Measurements from ENCODE around the gene FNIP1. TPM values are rescaled to one million over a fixed set of nuclear protein-coding genes. Genes with fewer than 3 reads are reported as not detected.
"Not testable (repeated sequence)": the region's sequence is repeated elsewhere in the genome, so short reads cannot be mapped to it uniquely, and the experiment has no call there.

Gene FNIP1
- total RNA-seq, 1 donor from 2014 or later, result 24.0 TPM

- intact Hi-C loops (cut with micrococcal nuclease), result no loop called here
Observed at GRCh38 chr5:131754363-131754762, 42.5 kb downstream of the FNIP1 start.

DNA sequence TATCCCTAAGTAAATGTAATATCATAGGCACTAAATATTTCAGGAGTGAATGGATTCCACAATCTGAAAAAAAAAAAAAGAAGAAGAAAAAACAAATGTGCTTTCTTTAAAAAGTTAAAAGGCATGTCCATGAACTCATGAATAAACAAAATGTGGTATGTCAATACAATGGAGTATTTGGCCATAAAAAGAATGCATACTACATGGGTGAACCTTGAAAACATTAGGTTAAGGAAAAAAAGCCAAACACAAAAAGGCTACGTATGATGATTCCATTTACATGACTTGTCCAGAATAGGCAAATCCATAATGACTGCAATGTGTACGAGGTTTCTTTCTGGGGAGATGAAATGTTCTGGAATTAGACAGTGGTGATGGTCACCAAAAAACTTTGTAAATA lies 45.3 kb downstream of the FNIP1 start:
- intact Hi-C loops (cut with micrococcal nuclease), result no loop called here

DNA sequence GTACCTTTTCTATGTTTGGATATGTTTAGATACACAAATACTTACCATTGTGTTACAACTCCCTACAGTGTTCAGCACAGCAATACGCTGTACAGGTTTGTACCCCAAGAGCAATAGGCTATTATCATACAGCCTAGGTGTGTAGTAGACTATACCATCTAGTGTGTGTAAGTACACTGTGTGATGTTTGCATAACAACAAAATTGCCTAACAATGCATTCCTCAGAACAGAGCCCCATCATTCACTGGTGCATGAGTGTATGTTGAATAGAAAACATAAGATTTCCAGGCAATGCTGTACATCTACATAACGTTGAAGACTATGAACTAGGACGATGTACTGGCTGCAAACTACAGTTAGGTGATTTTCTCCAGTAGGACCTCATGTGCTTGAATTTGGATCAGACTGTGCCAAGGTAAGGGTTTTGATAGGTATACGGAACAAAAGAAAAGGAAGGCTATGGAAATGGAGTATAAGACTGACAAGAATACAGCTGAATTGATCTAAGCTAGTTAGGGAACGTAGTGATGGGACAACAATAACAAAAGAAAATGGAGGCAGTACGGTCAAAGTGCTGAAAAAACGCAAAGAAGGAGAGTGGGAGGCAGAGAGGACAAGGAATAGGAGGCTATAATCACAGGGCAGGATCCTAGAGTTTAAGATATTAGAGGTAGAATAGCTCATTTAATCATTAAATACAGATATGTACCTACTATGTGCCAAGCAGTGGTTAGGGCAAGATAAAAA lies 46.9 kb downstream of the FNIP1 start:
- intact Hi-C loops (cut with micrococcal nuclease), result loop anchor here (5.0 kb wide), 3 partner anchors 43 to 272 kb away; no protein-coding TSS in a partner anchor

DNA sequence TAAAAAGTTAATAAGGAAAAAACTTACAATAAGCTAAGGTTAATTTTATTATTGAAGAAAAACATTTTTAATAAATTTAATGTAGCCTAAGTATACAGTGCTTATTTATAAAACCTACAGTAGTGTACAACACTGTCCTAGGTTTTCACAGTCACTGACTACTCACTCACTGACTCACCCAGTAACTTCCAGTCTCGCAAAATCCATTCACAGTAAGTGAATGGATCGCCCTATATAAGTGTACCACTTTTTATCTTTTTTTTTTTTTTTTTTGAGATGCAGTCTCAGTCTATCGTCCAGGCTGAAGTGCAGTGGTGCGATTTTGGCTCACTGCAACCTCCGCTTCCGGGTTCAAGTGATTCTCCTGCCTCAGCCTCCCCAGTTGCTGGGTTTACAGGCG lies 47.7 kb downstream of the FNIP1 start:
- intact Hi-C loops (cut with micrococcal nuclease), result loop anchor here (5.0 kb wide), 3 partner anchors 42 to 273 kb away; no protein-coding TSS in a partner anchor

DNA sequence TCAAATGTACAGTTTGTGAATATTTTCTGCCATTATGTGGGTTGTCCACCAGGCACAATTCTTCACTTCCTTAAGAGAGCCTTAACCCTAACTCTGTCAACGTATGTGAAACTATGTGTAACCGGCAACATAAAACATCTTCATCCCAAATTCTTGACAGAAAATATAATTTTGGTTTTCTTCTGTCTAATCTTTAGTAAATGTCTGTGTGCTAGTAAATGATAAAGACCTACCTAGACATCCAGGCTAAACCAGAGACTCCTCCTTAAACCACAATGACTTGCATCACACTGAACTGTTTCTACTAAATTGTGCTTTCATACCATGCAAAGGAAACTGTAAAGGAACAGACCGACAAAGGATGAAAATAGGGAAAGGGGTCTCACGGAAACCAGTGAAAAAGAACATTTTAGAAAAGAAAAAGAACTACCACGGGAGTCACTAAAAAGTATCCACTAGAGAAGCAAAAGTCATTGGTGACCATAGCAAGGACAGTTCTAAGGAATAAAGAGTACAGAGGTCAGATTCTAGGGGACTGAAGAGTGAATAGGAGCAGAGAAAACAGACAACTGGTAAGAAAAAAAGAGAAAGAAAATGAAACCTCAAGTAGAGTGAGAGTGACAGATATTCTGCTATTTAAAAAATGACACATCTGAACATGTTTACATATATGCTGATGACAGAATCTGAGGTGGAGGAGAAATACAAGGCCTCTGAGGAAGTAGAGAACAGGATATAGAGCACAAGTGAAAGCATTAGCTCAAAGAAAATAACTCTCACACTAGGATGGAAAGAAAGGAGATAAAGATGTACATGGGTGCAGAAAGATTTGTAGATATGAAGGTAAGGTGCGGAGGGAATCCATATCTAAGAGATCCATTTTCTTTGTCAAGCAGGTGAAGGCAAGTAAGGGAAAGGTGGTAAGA lies 49.4 kb downstream of the FNIP1 start:
- intact Hi-C loops (cut with micrococcal nuclease), result loop anchor here (1.0 to 5.0 kb wide), 5 partner anchors 40 to 275 kb away; partner anchors contain the start of genes FNIP1 and RAPGEF6

DNA sequence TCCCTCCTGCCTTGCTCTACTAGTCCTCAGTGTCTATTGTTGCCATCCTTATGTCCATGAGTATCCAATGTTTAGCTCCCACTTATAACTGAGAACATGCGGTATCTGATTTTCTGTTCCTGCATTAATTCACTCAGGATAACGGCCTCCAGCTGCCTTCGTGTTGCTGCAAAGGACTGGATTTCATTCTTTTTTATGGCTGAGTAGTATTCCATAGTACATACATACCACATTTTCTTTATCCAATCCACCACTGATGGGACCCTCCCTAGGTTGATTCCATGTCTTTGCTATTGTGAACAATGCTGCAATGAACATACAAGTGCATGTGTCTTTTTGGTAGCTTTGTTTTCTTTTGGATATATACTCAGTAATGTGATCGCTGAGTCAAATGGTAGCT lies 50.4 kb downstream of the FNIP1 start:
- intact Hi-C loops (cut with micrococcal nuclease), result loop anchor here (5.0 kb wide), 3 partner anchors 39 to 276 kb away; no protein-coding TSS in a partner anchor

GRCh38 chr5:131745703-131746102 lies 51.1 kb downstream of the FNIP1 start:
- intact Hi-C loops (cut with micrococcal nuclease), result loop anchor here (5.0 kb wide), 3 partner anchors 38 to 277 kb away; no protein-coding TSS in a partner anchor

GRCh38 chr5:131745155-131745554 lies 51.7 kb downstream of the FNIP1 start:
- intact Hi-C loops (cut with micrococcal nuclease), result loop anchor here (5.0 kb wide), 3 partner anchors 38 to 277 kb away; no protein-coding TSS in a partner anchor

DNA sequence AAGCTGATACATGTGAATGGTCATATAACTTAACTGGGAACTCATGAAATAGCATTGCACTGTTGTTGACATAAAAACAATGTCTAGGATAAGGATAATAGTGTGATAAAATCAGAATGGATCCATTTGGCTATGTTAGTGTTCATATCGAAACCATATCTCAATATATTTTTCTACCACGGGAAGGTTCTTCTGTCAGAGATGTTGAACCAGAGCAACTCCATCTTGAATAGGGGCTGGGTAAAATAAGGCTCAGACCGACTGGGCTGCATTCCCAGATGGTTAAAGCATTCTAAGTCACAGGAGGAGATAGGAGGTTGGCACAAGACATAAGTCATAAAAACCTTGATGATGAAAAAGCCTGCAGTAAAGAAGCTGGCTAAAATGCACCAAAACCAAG lies 56.3 kb downstream of the FNIP1 start:
- intact Hi-C loops (cut with micrococcal nuclease), result no loop called here

DNA sequence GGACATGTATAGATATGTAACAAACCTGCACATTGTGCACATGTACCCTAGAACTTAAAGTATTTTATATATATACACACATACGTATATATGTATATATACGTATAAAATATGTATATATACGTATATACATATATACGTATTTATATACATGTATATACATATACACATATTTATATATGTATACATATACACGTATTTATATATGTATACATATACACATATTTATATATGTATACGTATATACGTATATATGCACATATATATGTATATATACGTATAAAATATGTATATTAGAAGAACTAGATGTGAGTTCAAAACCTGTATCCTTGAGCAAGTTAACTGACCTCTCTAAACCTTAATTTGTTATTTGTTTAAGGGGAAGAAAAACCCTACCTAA lies 61.4 kb downstream of the FNIP1 start:
- intact Hi-C loops (cut with micrococcal nuclease), result no loop called here

DNA sequence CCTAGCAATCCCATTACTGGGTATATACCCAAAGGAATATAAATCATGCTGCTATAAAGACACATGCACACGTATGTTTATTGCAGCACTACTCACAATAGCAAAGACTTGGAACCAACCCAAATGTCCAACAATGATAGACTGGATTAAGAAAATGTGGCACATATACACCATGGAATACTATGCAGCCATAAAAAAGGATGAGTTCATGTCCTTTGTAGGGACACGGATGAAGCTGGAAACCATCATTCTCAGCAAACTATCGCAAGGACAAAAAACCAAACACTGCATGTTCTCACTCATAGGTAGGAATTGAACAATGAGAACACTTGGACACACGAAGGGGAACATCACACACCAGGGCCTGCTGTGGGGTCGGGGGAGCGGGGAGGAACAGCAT lies 61.9 kb downstream of the FNIP1 start:
- intact Hi-C loops (cut with micrococcal nuclease), result not testable (repeated sequence)

DNA sequence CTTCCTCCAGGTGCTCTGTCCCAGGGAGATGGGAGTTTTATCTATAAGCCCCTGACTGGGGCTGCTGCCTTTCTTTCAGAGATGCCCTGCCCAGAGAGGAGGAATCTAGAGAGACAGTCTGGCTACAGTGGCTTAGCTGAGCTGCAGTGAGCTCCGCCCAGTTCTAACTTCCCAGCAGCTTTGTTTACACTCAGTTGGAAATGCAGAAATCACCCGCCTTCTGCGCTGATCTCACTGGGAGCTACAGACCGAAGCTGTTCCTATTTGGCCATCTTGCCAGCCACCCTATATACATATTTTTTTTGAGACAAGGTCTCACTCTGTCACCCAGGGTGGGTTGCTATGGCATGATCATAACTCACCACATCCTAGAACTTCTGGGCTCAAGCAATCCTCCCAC lies 67.5 kb downstream of the FNIP1 start:
- intact Hi-C loops (cut with micrococcal nuclease), result not testable (repeated sequence)

- intact Hi-C loops (cut with micrococcal nuclease), result not testable (repeated sequence)
Observed at GRCh38 chr5:131724089-131724488, 72.7 kb downstream of the FNIP1 start.

DNA sequence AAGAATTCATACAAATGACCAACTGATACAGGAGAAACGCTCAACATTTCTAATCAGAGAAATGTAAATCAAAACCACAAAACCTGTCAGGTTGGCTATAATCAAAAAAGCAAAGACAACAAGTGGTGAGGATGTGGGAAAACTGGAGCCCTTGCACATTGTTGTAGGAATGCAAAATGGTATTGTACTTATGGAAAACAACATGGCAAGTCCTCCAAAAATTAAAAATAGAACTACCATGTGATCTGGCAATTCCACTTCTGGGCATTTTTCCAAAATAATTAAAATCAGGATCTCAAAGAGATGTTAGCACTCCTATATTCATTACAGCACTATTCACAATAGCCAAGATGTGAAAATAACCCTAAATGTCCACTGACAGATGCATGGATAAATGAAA lies 76.1 kb downstream of the FNIP1 start:
- intact Hi-C loops (cut with micrococcal nuclease), result no loop called here

DNA sequence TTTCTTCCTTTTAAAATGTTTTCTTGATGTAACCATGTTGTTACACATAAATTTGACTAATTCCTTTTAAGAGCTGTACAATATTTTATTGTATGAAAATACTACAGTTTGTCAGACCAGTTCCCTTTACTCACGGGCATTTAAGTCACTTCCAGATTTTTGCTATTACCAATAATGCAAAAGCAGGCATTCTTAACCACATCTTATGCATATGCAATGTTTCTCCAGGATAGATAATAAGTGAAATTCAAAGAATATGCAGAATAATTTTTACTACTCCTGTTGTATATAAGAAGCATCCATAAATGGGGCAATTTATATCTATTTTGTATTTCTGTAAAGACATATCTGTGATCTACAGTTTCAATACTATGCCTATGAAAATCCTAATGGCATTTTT lies 77.3 kb downstream of the FNIP1 start:
- intact Hi-C loops (cut with micrococcal nuclease), result no loop called here

GRCh38 chr5:131718487-131719014 lies 78.3 kb downstream of the FNIP1 start:
- intact Hi-C loops (cut with micrococcal nuclease), result no loop called here

DNA sequence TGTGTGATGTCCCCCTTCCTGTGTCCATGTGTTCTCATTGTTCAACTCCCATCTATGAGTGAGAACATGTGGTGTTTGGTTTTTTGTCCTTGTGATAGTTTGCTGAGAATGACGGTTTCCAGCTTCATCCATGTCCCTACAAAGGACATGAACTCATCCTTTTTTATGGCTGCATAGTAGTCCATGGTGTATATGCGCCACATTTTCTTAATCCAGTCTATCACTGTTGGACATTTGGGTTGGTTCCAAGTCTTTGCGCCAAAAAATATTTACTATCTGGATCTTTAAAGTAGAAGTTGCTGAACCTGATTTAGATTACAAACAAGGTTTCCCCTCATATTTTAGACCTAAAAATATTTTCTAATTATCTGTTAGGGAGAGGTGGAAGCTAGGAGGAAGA lies 79.7 kb downstream of the FNIP1 start:
- intact Hi-C loops (cut with micrococcal nuclease), result not testable (repeated sequence)

DNA sequence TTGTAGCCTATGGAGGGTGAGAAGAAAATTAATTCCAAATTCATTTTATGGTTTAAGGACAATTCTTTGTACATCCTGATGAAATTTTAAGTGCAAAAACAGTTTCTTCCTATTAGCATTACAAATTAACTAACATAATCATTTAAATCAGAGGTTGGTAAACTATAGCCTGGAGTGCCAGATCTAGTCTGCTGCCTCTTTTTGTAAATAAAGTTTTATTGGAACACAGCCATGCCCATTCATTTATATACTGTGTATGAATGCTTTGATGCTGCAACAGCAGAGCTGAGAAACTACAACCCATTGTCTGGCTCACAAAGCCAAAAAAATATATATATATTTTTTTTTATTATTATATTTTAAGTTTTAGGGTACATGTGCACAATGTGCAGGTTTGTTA lies 80.2 kb downstream of the FNIP1 start:
- intact Hi-C loops (cut with micrococcal nuclease), result no loop called here

DNA sequence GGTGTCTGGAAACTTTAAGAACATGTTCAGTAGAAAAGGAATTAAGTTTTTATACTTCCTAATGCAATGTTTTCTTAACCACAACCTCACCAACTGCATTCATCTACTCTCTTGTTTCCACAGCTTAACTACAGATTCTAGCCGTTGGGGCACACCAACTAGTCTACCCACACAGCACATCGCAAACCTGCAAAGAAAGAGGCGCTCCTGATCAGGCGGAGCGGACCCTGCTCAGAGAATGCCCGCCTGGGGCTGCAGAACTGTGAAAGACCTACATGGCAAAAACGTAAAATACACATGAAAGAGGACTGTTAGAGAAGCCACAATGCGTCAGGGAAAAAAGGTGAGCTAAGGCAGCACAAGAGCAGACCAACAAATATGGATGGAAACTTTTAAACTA lies 86.4 kb downstream of the FNIP1 start:
- intact Hi-C loops (cut with micrococcal nuclease), result no loop called here

GRCh38 chr5:131709043-131709442 lies 87.8 kb downstream of the FNIP1 start:
- intact Hi-C loops (cut with micrococcal nuclease), result loop anchor here (5.0 kb wide), 1 partner anchor 38 kb away; no protein-coding TSS in a partner anchor

GRCh38 chr5:131706281-131706680 lies 90.5 kb downstream of the FNIP1 start:
- intact Hi-C loops (cut with micrococcal nuclease), result loop anchor here (5.0 kb wide), 1 partner anchor 41 kb away; no protein-coding TSS in a partner anchor

DNA sequence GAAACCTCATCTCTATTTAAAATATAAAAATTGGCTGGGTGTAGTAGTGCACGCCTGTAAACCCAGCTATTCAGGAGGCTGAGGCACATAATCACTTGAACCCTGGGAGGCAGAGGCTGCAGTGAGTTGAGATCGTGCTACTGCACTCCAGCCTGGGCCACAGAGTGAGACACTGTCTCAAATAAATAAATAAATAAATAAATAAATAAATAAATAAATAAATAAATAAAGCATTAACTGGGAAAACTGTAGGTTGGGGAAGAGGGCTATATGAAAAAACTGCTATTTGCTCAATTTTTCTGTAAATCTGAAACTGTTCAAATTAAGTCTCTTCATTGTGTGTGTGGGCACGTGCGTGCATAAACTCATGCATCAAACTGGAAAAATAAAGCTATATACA lies 101.9 kb downstream of the FNIP1 start:
- intact Hi-C loops (cut with micrococcal nuclease), result no loop called here

All from T-helper 2 cell treated with Interferon-gamma antibody and Interleukin-4, amounts not matched to agents 100 ng/mL and 5 ng/mL, for 36 hours (primary cell).